Liver (tissue), 9 donors: ENCODE data around the gene PIEZO2. TPM values are rescaled to one million over a fixed set of nuclear protein-coding genes. Genes with fewer than 3 reads are reported as not detected.

Experiments used
- DNase-seq: peaks from one replicate; pipeline ENCODE4 v3.0.0-alpha.2; 2017; ENCODE audit warnings: low spot score
- H3K27ac ChIP-seq, 2 donors: one replicate each; pipeline ENCODE4 v1.7.0; 2013; ENCODE audit warnings: inconsistent platforms in 2 of 2, low read length in 2 of 2, control low read depth in 1 of 2, low read depth in 1 of 2, mild to moderate bottlenecking in 1 of 2
- H3K27me3 ChIP-seq, 4 donors: one replicate each; pipeline versions ENCODE4 v1.6.1 to v1.7.0; 2013; ENCODE audit warnings: low read length in 3 of 4, inconsistent platforms in 1 of 4, mild to moderate bottlenecking in 1 of 4, moderate library complexity in 1 of 4; ENCODE audit not compliant: control insufficient read depth in 4 of 4, insufficient read depth in 4 of 4
- H3K36me3 ChIP-seq, 4 donors: one replicate each; pipeline versions ENCODE4 v1.6.1 to v1.7.0; 2013; ENCODE audit warnings: low read length in 3 of 4, mild to moderate bottlenecking in 3 of 4, low read depth in 1 of 4, moderate library complexity in 1 of 4; ENCODE audit not compliant: control insufficient read depth in 4 of 4, insufficient read depth in 3 of 4
- H3K4me1 ChIP-seq, 4 donors: one replicate each; pipeline versions ENCODE4 v1.6.1 to v1.7.0; 2013; ENCODE audit warnings: low read length in 3 of 4, mild to moderate bottlenecking in 3 of 4, moderate library complexity in 1 of 4; ENCODE audit not compliant: control insufficient read depth in 4 of 4, insufficient read depth in 4 of 4
- H3K4me3 ChIP-seq, 3 donors: one replicate each; pipeline versions ENCODE4 v1.6.1 to v1.7.0; 2013; ENCODE audit warnings: low read length in 3 of 3, control low read depth in 1 of 3, low read depth in 1 of 3, mild to moderate bottlenecking in 1 of 3
- H3K9ac ChIP-seq, 2 donors: one replicate each; pipeline ENCODE4 v1.7.0; 2013; ENCODE audit warnings: low read length in 2 of 2, mild to moderate bottlenecking in 2 of 2, moderate library complexity in 2 of 2, control low read depth in 1 of 2, low read depth in 1 of 2
- H3K9me3 ChIP-seq, 4 donors: one replicate each; pipeline versions ENCODE4 v1.6.1 to v1.7.0; 2013; ENCODE audit warnings: low read length in 3 of 4; ENCODE audit not compliant: control insufficient read depth in 4 of 4
- EGR1 ChIP-seq, 2 donors: IDR thresholded peaks; 2 replicates each; pipeline ENCODE4 v1.6.1; 2016 to 2018; ENCODE audit warnings: antibody characterized with exemption in 2 of 2, low read depth in 2 of 2
- FOXA1 ChIP-seq: IDR thresholded peaks from 2 replicates; pipeline ENCODE4 v1.6.1; 2016; ENCODE audit warnings: antibody characterized with exemption
- GABPA ChIP-seq, 2 donors: IDR thresholded peaks in 1 of 2; conservative IDR thresholded peaks in 1 of 2; 2 replicates each; pipeline ENCODE4 v1.6.1; 2016; ENCODE audit warnings: antibody characterized with exemption in 2 of 2, mild to moderate bottlenecking in 1 of 2, moderate library complexity in 1 of 2
- HNF4A ChIP-seq, 2 donors: conservative IDR thresholded peaks; 2 replicates each; pipeline ENCODE4 v1.6.1; 2016; ENCODE audit warnings: antibody characterized with exemption in 2 of 2, mild to moderate bottlenecking in 2 of 2
- JUND ChIP-seq, 2 donors: IDR thresholded peaks; 2 replicates each; pipeline ENCODE4 v1.6.1; 2016; ENCODE audit warnings: antibody characterized with exemption in 2 of 2
- NR2F2 ChIP-seq: IDR thresholded peaks from 2 replicates; pipeline ENCODE4 v1.6.1; 2016; ENCODE audit warnings: antibody characterized with exemption
- RAD21 ChIP-seq, 2 donors: IDR thresholded peaks; 2 replicates each; pipeline ENCODE4 v1.6.1; 2016; ENCODE audit warnings: antibody characterized with exemption in 2 of 2, mild to moderate bottlenecking in 2 of 2
- RXRA ChIP-seq, 2 donors: IDR thresholded peaks; 2 replicates each; pipeline ENCODE4 v1.6.1; 2017 to 2018; ENCODE audit warnings: antibody characterized with exemption in 2 of 2, mild to moderate bottlenecking in 1 of 2
- SP1 ChIP-seq: IDR thresholded peaks from 2 replicates; pipeline ENCODE4 v1.6.1; 2018; ENCODE audit warnings: antibody characterized with exemption, mild to moderate bottlenecking
- TAF1 ChIP-seq: conservative IDR thresholded peaks from 2 replicates; pipeline ENCODE4 v1.6.1; 2016; ENCODE audit warnings: antibody characterized with exemption, mild to moderate bottlenecking
- YY1 ChIP-seq: IDR thresholded peaks from 2 replicates; pipeline ENCODE4 v1.6.1; 2016; ENCODE audit warnings: antibody characterized with exemption, mild to moderate bottlenecking
- WGBS: extraction: QIAGEN DNeasy Blood & Tissue Kit; methylation state at CpG from one replicate; pipeline ENCODE4 v1.1.7; 2013; 5-methylcytosine and 5-hydroxymethylcytosine counted together
- polyA plus RNA-seq, 2 donors: library from polyadenylated mRNA; stranded (reverse) in 1 of 2; unstranded in 1 of 2; fragments of 200-250 nt in 1 of 2; fragments of >200 nt in 1 of 2; fragmentation: Nextera tagmentation in 1 of 2; extraction: Ambion mirVana in 1 of 2; gene quantifications; one replicate each; pipeline versions ENCODE4 v1.2.1 to v1.2.3, GENCODE V29; 2013 to 2015
- total RNA-seq, 2 donors: library from RNA; depleted of rRNA; stranded (reverse); fragments of >200 nt; gene quantifications; one replicate each; pipeline ENCODE4 v1.2.3, GENCODE V29; 2014
- TF ChIP-seq, protein P1 (sequence below): IDR thresholded peaks from 2 replicates; pipeline ENCODE4 v1.6.1; 2016; ENCODE audit warnings: antibody characterized with exemption, mild to moderate bottlenecking
- TF ChIP-seq, protein P2 (sequence below): IDR thresholded peaks from 2 replicates; pipeline ENCODE4 v1.6.1; 2016; ENCODE audit warnings: antibody characterized with exemption
- TF ChIP-seq, protein P3 (sequence below): IDR thresholded peaks from 2 replicates; pipeline ENCODE4 v1.6.1; 2016; ENCODE audit warnings: antibody characterized with exemption
- TF ChIP-seq, protein P4 (sequence below): IDR thresholded peaks from 2 replicates; pipeline ENCODE4 v1.6.1; 2016; ENCODE audit warnings: antibody characterized with exemption
- donor health status: healthy.
- donor health status: healthy.
- donor health status: healthy.
- donor health status: healthy.
- donor health status: healthy.

PIEZO2 gene
- total and polyA plus RNA-seq, 4 donors, result 1.1 to 12.3 (median 4.8) TPM

DNA sequence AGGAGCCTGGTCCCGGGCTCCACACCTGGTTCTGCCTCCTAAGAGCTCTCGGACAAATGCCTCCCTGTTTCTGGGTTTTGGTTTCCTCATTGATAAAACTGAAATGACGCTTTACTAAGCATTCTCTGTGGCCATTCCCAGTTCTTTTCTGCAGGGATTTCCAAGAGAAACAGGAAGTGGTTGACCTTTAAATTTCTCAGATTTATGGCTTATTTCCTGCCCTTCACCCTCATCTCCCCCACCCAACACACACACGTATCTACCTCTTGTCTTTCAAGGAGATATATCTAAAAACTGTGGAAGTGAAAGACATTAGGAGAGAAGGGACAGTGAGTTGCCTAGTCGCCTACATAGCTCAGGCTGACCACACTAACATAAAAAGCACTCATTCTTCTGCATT, 53.0 kb downstream of the PIEZO2 start:
- Histone ChIP-seq H3K9ac (no peak overlapping the region), H3K36me3 (no peaks in the 10 kb centered on the region), H3K4me3 (no peak overlapping the region), H3K9me3 (no peaks in the 10 kb centered on the region), H3K27me3 (no peaks in the 10 kb centered on the region), H3K27ac (no peak overlapping the region), H3K4me1 (no peaks in the 10 kb centered on the region)
- no peak for DNase-seq
- WGBS, result 63% methylated on average over 5 of the region's 5 CpGs
- TF ChIP-seq, protein P1, sequence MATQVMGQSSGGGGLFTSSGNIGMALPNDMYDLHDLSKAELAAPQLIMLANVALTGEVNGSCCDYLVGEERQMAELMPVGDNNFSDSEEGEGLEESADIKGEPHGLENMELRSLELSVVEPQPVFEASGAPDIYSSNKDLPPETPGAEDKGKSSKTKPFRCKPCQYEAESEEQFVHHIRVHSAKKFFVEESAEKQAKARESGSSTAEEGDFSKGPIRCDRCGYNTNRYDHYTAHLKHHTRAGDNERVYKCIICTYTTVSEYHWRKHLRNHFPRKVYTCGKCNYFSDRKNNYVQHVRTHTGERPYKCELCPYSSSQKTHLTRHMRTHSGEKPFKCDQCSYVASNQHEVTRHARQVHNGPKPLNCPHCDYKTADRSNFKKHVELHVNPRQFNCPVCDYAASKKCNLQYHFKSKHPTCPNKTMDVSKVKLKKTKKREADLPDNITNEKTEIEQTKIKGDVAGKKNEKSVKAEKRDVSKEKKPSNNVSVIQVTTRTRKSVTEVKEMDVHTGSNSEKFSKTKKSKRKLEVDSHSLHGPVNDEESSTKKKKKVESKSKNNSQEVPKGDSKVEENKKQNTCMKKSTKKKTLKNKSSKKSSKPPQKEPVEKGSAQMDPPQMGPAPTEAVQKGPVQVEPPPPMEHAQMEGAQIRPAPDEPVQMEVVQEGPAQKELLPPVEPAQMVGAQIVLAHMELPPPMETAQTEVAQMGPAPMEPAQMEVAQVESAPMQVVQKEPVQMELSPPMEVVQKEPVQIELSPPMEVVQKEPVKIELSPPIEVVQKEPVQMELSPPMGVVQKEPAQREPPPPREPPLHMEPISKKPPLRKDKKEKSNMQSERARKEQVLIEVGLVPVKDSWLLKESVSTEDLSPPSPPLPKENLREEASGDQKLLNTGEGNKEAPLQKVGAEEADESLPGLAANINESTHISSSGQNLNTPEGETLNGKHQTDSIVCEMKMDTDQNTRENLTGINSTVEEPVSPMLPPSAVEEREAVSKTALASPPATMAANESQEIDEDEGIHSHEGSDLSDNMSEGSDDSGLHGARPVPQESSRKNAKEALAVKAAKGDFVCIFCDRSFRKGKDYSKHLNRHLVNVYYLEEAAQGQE, result no peak
- TF ChIP-seq RAD21 (IDR thresholded peaks at IDR 0.05), result no peak
- no peak for TF ChIP-seq FOXA1
- TF ChIP-seq, protein P2, sequence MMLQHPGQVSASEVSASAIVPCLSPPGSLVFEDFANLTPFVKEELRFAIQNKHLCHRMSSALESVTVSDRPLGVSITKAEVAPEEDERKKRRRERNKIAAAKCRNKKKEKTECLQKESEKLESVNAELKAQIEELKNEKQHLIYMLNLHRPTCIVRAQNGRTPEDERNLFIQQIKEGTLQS, result no peak
- TF ChIP-seq, protein P3, sequence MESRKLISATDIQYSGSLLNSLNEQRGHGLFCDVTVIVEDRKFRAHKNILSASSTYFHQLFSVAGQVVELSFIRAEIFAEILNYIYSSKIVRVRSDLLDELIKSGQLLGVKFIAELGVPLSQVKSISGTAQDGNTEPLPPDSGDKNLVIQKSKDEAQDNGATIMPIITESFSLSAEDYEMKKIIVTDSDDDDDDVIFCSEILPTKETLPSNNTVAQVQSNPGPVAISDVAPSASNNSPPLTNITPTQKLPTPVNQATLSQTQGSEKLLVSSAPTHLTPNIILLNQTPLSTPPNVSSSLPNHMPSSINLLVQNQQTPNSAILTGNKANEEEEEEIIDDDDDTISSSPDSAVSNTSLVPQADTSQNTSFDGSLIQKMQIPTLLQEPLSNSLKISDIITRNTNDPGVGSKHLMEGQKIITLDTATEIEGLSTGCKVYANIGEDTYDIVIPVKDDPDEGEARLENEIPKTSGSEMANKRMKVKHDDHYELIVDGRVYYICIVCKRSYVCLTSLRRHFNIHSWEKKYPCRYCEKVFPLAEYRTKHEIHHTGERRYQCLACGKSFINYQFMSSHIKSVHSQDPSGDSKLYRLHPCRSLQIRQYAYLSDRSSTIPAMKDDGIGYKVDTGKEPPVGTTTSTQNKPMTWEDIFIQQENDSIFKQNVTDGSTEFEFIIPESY, result no peak
- TF ChIP-seq GABPA (IDR thresholded peaks at IDR 0.05 in 1 of 2, conservative IDR thresholded peaks at IDR 0.05 in 1 of 2), result no peak
- no peak for TF ChIP-seq RXRA (IDR thresholded peaks at IDR 0.05)
- TF ChIP-seq, protein P4, sequence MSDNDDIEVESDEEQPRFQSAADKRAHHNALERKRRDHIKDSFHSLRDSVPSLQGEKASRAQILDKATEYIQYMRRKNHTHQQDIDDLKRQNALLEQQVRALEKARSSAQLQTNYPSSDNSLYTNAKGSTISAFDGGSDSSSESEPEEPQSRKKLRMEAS, result no peak

DNA sequence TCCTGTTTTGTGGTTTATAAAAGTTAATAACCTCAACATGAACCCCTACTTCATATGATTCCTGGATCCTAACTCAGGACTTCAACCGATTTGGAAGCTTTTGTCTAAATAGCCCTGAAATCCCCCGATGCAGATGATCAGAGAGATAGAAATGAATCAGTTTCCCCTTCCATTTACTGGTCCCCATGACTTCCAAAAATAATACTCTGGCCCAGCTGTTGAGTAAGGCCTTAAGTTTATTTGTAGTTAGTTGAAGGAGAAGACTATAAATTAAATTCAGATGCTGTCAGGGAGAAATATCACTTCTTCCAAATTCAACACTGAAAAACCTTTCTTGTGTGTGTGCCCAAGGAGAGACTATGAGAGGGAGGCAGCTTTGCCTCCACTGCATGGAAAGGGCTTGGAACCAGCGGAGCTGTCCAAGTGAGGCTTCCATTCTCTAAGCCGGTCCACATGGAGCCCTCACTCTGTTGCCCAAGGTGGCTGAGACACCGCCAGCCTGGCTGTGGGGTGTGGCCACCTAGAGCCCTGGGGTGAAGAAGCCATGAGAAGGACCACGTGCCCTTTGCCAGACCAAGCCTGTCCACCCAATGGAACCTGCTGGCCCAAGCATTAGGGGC, 53.6 kb downstream of the PIEZO2 start:
- H3K4me1 ChIP-seq, result no peaks in the 10 kb centered on the region
- WGBS, result 89% methylated on average over 6 of the region's 6 CpGs
- DNase-seq, result no peak
- no peak overlapping the region for H3K27ac ChIP-seq
- H3K9ac ChIP-seq, result no peak overlapping the region
- H3K27me3 ChIP-seq, result no peaks in the 10 kb centered on the region
- H3K9me3 ChIP-seq, result no peaks in the 10 kb centered on the region
- H3K36me3 ChIP-seq, result no peaks in the 10 kb centered on the region
- TF ChIP-seq RXRA (IDR thresholded peaks at IDR 0.05), result no peak
- TF ChIP-seq SP1, result no peak
- TF ChIP-seq NR2F2, result no peak
- TF ChIP-seq, protein P2, result no peak
- TF ChIP-seq EGR1 (IDR thresholded peaks at IDR 0.05; ENCODE audit: low read depth in 2 of 2), result no peak
- TF ChIP-seq JUND (IDR thresholded peaks at IDR 0.05), result no peak
- TF ChIP-seq HNF4A (conservative IDR thresholded peaks at IDR 0.05), result no peak
- no peak for TF ChIP-seq GABPA (IDR thresholded peaks at IDR 0.05 in 1 of 2, conservative IDR thresholded peaks at IDR 0.05 in 1 of 2)
- no peak for TF ChIP-seq RAD21 (IDR thresholded peaks at IDR 0.05)
- TF ChIP-seq TAF1, result no peak
- TF ChIP-seq YY1, result no peak
- H3K4me3 ChIP-seq, result no peak overlapping the region
